GM18868 (cell line): Measurements from ENCODE around the gene GUCY2C.
"Not testable (repeated sequence)": the region's sequence is repeated elsewhere in the genome, so short reads cannot be mapped to it uniquely, and the experiment has no call there.

Experiments
- ATAC-seq: cut with Tn5 transposase; IDR thresholded peaks from one replicate; pipeline ENCODE4 v1.9.1; 2021; ENCODE audit warnings: mild to moderate bottlenecking, moderate library complexity; ENCODE audit not compliant: unreplicated experiment

Gene GUCY2C

DNA sequence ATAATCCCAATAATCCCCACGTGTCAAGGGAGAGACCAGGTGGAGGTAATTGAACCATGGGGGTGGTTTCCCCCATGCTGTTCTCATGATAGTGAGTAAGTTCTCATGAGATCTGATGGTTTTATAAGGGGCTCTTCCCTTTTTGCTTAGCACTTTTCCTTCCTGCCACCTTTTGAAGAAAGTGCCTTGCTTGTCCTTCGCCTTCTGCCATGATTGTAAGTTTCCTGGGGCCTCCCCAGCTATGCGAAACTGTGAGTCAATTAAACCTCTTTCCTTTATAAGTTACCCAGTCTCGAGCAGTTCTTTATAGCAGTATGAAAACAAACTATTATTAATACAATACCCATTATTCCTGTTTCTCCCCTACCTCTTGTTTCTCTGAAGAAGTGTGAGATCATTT, 14.2 kb downstream of the GUCY2C start:
- not testable (repeated sequence) for ATAC-seq

DNA sequence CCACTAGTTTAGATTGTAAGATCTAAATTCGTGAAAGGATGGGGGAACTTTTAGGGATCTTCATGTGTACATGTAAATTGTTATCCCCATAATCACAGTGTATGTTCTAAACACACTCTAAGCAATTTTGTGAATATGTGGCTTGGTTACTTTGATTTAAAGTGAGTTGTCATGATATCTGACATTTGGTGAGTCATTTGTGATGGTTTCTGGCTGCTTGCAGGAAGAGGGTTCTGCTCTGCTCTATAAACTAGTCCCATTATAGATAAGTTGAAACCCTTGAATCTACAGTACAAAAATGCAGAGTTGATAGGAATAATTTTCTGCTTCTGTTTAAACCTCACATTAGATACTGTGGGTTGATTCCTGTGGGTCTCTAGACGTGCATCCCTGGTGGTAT, 14.8 kb downstream of the GUCY2C start:
- no peak for ATAC-seq

DNA sequence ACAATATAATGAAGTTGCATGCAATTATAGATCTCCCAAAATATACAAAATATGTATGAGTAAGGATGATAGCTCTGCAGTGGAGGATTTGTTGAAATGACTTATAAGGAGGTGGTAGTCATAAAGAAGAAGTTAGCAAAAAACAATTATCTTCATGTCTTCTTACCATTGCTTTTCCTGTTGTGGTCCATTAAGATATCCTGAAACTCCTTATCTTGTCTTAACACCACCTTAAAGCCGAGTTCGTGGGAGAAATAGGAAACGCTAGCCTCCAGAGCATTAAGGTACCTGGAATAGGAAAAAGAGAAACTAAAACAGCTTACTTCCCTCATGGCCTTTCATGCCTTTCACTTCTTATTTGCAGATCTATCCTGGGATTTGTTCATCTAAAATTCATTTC, 15.2 kb downstream of the GUCY2C start:
- ATAC-seq, result no peak

DNA sequence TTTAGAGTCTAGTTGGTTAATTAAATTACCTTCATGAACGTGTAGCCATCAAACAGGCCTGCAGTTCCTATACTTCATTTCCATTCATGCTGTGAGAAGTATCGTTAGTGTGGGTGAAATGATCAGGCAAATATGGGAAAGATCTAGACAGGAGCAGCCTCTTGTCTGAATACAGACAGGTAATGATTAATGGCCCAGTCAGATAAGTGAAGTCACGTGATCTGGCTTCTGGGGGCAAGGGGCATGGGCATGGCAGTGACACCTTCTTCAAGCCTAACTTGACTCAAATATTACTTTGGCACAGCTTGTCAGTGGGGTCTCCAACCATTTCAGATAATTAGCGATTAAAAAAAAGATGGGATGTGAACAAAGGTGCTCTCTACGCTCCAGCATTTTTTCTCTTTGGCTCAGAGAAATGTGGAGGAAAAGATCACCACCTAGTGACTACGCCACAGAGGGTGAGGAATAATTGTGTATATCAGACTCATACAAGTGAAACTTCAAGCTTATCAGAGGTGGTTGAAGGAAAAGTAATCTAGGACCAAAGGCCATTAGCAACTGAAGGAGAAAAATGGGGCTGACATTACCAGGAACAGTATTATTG, 17.8 kb downstream of the GUCY2C start:
- no peak for ATAC-seq

DNA sequence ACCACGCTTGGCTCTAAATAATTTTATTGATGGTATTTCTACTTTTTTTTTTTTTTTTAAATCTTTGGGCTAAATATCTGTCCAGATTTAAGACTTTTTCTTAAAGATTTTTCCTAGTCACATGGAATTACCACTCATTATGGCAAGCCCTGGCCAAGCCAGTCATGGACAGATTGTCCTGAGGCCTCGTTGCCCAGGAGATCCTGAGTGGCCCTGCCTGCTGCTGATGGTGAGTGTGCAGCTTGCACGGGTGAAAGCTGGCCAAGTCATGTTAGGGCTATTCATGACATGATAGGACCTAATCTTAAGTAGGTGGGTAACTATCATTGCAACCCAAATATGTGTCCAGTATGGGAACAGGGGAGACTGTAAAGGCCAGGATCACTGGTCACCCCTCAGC, 27.8 kb downstream of the GUCY2C start:
- no peak for ATAC-seq

DNA sequence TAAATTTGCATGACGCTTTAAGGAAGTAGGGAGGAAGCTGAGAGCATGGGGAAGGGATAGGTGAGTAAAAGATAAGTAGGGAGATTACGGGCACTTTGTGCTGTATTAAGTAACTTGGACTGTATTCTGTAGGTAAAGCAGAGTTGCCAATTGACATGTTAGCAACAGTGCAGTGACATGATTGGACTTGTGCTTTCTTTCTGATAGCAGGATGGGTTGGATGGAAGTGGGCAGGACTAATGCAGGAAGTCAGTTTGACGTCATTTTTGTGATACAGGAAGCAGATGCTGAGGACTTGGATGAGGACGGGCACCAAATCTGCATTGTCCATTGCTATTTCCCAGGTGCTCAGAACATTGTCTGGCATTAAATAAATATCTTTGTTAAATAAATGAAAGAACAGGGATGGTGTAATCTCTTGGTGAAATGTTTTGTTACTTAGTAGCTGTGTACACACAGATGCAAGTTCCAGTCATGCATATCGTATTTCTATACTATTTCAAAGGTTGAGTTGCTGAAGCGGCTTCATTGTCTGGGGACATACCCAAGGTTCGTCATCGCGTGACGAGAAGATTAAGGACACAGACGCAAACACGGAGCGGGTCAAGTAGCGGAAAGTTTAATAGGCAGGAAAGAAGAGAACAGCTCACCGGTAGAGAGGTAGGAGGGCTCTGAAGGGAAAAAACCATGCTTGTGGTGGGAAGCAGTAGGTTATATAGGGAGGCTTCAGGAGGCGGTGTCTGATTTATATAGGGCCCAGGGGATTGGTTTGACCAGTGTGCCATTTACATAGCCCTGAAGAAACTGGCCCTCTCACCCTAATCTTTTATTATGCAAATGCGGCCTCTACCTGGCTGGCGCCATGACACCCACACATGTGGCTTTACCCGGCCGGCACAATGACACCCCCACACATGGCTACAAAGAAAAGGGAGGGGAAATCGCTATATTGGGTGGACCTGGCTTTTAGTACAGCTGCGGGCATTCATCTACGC, 30.7 kb downstream of the GUCY2C start:
- ATAC-seq, result peak; percentile 68

DNA sequence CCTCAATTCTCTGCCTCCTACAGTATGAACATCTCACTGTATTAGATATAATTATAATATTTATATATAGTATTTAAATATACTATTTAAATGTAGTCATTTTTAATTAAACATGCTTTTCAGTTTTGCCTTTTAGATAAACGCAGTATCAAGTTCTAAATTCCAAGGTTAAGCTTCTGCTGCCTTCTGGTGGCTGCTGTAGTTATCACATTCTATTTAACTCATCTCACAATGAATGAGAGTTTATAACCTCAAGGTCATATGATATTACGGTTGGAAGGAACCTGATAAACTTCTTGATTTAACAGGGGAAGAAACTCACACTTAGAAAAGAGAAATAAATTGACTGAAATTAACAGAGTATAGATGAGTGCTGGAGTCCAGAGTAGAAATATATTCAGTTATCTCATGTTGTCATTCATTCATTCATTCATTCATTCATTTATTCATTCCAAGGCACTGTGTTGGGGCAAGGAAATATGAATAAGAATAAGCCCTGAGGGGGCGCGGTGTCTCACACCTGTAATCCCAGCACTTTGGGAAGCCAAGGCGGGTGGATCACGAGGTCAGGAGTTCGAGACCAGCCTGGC, 31.9 kb downstream of the GUCY2C start:
- ATAC-seq, result peak; percentile 34

DNA sequence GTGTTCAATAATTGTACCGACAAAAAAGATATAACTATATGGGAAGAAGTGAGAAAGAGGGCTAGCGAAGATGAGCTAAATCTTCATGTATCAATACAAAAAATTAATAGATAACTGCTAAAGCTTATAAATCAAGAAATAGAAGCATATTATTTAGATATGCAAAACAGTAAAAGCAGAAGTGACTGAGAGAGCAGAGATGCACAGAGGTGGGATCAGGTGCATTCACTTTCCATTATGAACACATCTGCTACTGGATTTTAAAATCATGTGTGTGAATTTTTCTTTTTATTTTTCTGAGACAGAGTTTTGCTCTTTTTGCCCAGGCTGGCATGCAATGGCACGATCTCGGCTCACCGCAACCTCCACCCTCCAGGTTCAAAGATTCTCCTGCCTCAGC, 33.4 kb downstream of the GUCY2C start:
- no peak for ATAC-seq

DNA sequence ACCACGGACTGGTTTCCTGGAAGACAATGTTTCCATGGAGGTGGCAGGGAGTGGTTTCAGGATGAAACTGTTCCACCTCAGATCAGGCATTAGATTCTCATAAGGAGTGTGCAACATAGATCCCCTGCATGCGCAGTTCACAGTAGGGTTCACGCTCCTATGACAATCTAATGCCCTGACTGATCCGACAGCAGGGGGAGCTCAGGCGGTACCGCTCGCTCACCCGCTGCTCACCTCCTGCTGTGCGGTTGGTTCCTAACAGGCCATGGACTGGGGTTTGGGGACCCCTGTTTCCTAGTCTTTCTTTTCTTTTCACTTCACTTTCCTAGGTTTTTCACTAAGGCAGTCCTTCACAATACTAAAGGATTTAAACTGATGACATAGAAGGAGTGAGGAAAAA, 39.6 kb downstream of the GUCY2C start:
- ATAC-seq, result no peak

DNA sequence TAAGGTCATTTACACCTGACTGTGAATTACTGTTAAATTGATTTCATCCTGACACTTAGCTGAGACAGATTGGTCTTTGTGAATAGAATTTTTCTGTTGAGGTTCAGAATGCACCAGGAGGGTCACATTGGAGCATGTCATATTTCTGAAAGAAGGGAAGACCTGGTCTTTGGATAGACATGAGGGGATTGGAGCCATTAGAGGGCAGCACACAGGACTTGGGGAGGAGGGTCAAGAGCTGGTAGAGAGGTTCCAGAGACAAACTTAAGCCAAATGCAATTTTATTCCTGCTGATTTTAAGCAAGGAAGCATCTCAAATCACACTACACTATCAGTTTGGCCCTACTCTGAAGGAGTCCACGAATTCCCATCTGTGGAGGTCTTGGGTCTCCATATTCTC, 41.1 kb downstream of the GUCY2C start:
- ATAC-seq, result no peak

DNA sequence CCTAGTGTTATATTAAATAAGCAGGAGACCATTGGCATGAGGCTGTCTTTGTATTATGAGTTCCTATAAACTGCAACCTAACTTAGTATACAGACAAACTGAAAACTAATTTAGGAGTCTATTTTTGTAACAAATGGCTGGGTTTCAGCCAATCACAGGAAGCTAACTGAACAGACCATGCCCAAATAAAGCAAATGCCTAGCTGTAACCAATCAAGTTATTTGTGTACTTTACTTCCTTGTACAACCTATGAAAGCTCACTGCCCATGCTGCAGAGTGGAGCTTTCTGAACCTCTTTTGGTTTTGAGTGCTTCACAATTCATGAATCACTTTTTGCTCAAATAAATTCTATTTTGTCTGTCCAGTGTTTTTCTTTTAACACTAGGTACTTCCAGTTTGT, 41.6 kb downstream of the GUCY2C start:
- no peak for ATAC-seq

DNA sequence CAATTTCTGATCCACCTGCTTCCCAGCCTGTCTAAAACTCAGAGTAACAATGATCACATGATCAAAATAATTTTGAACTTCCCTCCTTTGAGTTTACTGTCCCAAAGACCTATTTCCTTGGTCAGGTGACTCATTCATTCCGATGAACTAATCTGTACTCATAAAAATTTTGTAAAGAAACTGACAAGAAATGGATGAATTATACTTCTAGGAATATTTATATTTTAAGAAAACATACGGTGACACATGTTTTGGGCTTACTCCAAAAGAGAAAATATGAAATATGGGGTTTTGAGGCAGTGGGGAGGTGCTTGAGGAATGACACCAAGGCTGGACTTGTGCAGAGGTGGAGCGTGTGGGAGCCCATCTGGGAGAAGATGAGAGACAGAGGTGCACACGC, 42.0 kb downstream of the GUCY2C start:
- ATAC-seq, result no peak

DNA sequence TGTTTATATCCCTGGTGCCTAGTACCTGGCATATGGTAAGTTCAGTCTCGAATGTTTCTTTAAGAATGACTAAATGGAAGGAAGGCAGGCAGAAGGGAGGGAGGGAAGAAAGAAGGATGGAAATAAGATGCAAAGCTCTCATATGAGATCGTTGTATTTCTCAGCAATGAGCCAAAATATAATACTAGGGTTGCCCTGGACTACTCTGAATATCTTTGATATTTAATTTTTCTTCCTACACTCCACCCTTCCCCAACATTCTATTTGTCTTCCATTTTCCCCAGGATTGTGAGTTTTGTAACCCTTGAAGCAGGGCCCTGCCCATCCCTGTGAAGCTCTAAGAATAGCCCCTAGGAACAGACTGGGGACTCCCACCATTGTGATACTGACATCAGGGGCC, 43.9 kb downstream of the GUCY2C start:
- ATAC-seq, result no peak

DNA sequence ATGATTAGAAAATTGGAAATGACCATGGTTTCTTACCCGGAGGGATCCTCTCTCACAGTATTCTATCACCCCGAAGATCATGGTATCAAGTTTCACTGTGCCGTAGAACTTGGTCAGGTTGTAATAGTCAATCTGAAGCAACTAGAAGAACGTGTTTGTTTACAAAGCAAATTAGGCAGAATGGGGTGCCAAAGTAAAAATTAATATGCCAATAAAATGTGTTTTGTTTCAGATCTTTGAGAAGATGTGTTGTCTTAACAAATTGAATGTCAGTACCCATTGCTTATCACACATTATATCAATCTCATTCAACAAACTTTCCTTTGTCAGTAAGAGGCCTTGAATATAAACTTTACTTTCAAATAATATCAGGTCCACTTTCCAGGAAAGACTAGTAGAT, 45.0 kb downstream of the GUCY2C start:
- no peak for ATAC-seq

DNA sequence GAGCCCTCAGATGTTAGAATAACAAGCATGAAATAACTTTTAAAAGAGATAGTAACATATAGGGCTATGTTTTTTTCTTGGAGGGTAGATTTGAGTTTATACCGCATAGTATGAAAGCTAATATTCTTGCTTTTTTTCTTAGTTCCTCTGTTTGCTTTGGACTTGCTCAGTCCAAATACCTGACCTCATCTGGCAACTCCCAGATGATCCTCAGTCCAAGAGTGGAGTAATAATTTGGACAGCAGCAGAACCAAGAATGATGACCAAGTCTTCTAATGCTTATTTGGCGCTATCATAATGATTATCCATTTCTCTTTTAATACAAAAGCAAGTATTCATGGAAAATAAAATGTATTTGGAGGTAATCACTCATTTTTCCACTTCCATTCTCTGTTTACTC, 45.6 kb downstream of the GUCY2C start:
- ATAC-seq, result no peak

DNA sequence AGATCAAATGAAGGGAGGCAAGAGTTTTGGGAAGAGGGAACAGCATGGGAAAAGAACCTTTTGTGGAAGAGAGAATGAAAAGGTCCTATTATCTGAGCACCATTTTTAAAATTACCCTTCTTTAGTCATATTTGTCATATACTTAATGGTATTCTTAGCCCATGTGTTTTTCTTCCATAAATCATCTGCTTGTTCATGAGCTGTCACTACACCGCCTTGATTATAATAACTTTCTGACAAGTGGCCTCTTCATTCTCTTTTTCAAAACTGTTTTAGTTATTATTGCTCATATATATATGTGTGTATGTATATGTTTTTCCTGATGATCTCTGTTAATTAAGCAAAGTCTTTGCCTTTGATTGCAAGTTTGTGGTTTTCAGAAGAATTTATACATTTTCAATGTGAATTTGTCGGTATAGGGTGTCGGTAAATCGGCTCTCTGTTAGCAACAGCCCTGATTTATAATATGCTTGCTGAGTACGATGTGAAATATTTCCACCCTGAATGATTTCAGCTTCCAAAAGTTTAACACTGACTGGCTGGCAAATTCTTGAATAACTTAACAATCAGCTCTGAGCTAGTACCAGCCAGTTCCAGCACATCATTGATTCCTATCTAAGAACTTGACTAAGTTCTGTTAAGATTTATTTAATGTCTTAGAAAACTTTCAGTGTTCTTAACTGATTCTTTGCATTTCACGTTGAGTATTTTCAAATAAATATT, 49.2 kb downstream of the GUCY2C start:
- no peak for ATAC-seq

DNA sequence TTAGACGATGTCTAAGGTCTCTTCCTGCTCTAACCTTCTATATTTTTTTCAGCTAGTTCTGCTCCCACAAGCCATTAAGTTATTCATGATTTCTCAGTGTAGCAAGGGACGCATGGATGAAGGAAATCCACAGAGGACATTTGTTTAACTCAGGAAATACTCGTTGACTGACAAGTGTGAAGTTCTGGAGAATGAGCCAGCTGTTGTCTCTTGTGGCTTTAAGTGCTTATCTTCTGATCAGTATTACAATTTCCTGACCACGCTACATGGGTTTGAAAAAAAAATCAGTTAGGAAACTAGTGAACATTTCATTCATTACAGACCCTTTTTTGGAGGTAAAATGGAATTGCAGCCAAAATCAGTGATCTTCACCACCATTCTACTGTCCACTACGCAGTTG, 53.1 kb downstream of the GUCY2C start:
- ATAC-seq, result peak; percentile 61

DNA sequence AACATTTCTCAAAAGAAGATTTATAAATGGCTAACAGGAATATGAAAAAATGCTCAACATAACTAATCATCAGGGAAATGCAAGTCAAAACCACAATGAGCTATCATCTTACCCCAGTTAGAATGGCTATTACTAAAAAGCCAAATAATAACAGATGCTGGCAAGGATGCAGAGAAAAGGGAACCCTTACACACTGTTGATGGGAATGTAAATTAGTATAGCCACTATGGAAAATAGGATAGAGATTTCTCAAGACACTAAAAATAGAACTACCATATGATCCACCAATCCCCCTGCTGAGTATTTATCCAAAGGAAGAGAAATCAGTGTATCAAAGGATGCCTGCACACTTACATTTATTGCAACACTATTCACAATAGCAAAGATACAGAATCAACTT, 58.3 kb downstream of the GUCY2C start:
- ATAC-seq, result no peak

DNA sequence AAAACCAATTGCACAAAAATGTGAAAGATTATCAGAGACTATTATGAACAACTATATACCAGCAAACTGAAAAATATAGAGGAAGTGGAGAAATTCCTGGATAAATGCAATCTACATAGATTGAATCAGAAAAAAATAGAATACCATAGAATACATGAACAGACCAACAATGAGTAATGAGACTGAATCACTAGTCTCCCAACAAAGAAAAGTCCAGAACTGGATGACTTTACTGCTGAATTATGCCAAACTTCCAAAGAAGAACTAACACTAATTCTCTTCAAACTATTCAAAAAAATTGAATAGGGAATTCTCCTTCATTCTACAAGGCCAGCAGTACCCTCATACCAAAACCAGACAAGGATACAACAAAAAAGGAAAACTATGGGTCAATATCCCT, 60.6 kb downstream of the GUCY2C start:
- ATAC-seq, result no peak

DNA sequence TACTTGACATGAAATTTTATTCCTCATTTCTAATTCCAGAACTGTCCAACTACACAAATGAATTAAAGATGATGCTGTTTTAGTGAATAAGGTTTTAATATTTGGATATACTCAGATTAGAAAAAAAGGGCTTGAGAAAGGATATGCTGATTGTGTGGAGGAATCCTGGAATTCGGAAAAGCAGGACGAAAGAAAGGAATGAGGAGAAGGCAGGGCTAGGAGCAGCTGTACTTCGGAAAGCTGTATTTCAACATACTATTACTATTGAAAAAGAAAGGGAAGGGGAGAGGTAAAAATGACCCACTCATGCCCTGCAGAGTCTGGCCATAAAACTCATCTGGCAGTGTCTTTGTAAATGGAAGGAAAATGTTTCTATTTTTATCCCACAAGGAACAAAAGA, 65.6 kb downstream of the GUCY2C start:
- ATAC-seq, result no peak
